Naive B cell (primary cell): ENCODE data around the gene PKMYT1. TPM values are rescaled to one million over a fixed set of nuclear protein-coding genes. Genes with fewer than 3 reads are reported as not detected.

Experiments
- ATAC-seq, 2 donors: fragments of 150-1000 bp; cut with Tn5 transposase; 2 replicates each; pipeline ENCODE4 v1.10.0; 2021; ENCODE audit warnings: low read depth in 2 of 2, mild to moderate bottlenecking in 2 of 2, moderate library complexity in 2 of 2
- DNase-seq: peaks from one replicate; pipeline ENCODE4 v3.0.0; 2022
- H3K27ac Mint-ChIP-seq, 6 donors: one replicate each; pipeline ENCODE4 v1.8.0; 2020 to 2022; ENCODE audit warnings: mild to moderate bottlenecking in 6 of 6, mixed read lengths in 6 of 6, moderate library complexity in 5 of 6, inconsistent platforms in 2 of 6
- H3K27me3 Mint-ChIP-seq, 3 donors: one replicate each; pipeline ENCODE4 v1.8.0; 2021 to 2022; ENCODE audit warnings: mixed read lengths in 3 of 3, mild to moderate bottlenecking in 1 of 3
- H3K36me3 Mint-ChIP-seq, 2 donors: one replicate each; pipeline ENCODE4 v1.8.0; 2020 to 2022; ENCODE audit warnings: mixed read lengths in 2 of 2, inconsistent platforms in 1 of 2, mild to moderate bottlenecking in 1 of 2
- H3K4me1 Mint-ChIP-seq, 3 donors: one replicate each; pipeline ENCODE4 v1.8.0; 2020 to 2022; ENCODE audit warnings: mixed read lengths in 3 of 3, inconsistent platforms in 1 of 3, mild to moderate bottlenecking in 1 of 3, moderate library complexity in 1 of 3
- H3K4me3 Mint-ChIP-seq, 8 donors: one replicate each; pipeline ENCODE4 v1.8.0; 2020 to 2022; ENCODE audit warnings: mild to moderate bottlenecking in 8 of 8, mixed read lengths in 8 of 8, moderate library complexity in 8 of 8, inconsistent platforms in 2 of 8
- H3K9me3 Mint-ChIP-seq, 7 donors: one replicate each; pipeline ENCODE4 v1.8.0; 2020 to 2022; ENCODE audit warnings: mixed read lengths in 7 of 7, mild to moderate bottlenecking in 5 of 7, inconsistent platforms in 2 of 7, moderate library complexity in 1 of 7
- polyA plus RNA-seq, 6 donors: library from polyadenylated mRNA; unstranded; fragments of 300-500 nt; fragmentation: Illumina TruSeq; gene quantifications; one replicate each; pipeline ENCODE4 v1.2.3, GENCODE V29; 2021; ENCODE audit warnings: low read depth in 6 of 6

Gene PKMYT1
- polyA plus RNA-seq, 6 donors from 2014 or later = 0.45 to 0.88 (median 0.62) TPM; not detected in 2

GRCh38 chr16:3022684-3023414, 42.6 kb upstream of the PKMYT1 start:
- no peaks in the 10 kb centered on the region for H3K36me3 Mint-ChIP-seq
- no peak for DNase-seq
- no peak for ATAC-seq
- H3K27me3 Mint-ChIP-seq = peaks cover 0 to 5% (median 0%) of the 10 kb centered on the region in 3 donors
- peaks cover 36 to 57% (median 56%) of the 10 kb centered on the region in 3 donors for H3K4me1 Mint-ChIP-seq
- peak overlapping the region; percentile 82 to 97 (median 95) for H3K4me3 Mint-ChIP-seq
- peaks cover 0 to 4% (median 0%) of the 10 kb centered on the region in 7 donors for H3K9me3 Mint-ChIP-seq
- H3K27ac Mint-ChIP-seq = peak overlapping the region in 5 of 6 donors; percentile 27 to 99 (median 43)

- no peak for ATAC-seq
- Mint-ChIP-seq H3K27me3 (peaks cover 0 to 7% (median 0%) of the 10 kb centered on the region in 3 donors), H3K4me1 (peaks cover 36 to 55% (median 54%) of the 10 kb centered on the region in 3 donors), H3K9me3 (peaks cover 0 to 4% (median 0%) of the 10 kb centered on the region in 7 donors), H3K36me3 (no peaks in the 10 kb centered on the region), H3K4me3 (peak overlapping the region; percentile 35 to 97 (median 88)), H3K27ac (peak overlapping the region in 1 of 6 donors; percentile 43)
- no peak for DNase-seq
These were observed 42.0 kb upstream of the PKMYT1 start for GRCh38 chr16:3022208-3022683.

GRCh38 chr16:3021449-3022207, 41.4 kb upstream of the PKMYT1 start:
- peak; percentile 22 to 23 for ATAC-seq
- peak; percentile 66 for DNase-seq
- peaks cover 0 to 12% (median 0%) of the 10 kb centered on the region in 3 donors for H3K27me3 Mint-ChIP-seq
- H3K27ac Mint-ChIP-seq = peak overlapping the region in 5 of 6 donors; percentile 28 to 78 (median 56)
- peaks cover 0 to 4% (median 0%) of the 10 kb centered on the region in 7 donors for H3K9me3 Mint-ChIP-seq
- peak overlapping the region; percentile 77 to 97 (median 90) for H3K4me3 Mint-ChIP-seq
- H3K4me1 Mint-ChIP-seq = peaks cover 36 to 55% (median 54%) of the 10 kb centered on the region in 3 donors
- H3K36me3 Mint-ChIP-seq = no peaks in the 10 kb centered on the region

DNA sequence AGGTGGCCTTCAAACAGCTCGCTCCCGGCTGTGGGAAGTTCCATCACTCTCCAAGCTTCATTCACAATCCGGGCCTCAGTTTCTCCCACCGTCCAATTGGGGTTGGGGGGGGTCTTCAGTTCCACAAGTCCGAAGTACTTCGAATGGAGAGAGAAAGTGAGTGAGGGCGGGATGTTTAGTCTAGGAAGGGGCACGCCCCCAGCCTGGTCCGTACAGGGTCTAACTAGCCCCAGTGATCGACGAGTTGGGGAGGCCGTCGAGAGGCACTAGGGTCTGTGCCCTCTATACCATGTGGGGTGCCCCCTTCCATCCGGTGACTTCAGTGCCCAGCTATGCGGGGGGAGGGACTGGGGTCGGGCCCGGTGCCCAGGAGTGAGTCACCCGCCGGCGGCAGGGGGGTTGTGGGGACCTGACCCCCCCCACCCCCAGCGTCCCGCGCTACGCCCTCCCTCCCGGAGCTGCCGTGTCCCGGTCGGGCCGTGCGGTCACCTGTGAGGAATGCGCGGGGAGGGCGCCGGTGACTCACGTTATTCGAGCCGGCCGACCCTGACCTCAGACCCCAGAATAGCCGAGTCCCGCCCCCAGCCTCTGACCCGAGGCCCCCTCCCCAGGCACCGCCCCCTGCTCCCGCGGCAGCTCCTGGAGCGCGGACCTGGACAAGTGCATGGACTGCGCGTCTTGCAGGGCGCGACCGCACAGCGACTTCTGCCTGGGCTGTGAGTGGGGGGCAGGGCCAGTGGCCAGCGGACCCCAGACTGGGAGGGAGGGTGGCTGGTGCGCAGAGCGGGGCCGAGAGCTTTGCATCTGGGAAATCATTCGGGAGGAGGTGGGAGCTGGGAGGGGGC, 40.6 kb upstream of the PKMYT1 start:
- no peaks in the 10 kb centered on the region for H3K36me3 Mint-ChIP-seq
- H3K4me1 Mint-ChIP-seq = peaks cover 36 to 55% (median 54%) of the 10 kb centered on the region in 3 donors
- H3K4me3 Mint-ChIP-seq = peak overlapping the region; percentile 82 to 95 (median 88)

GRCh38 chr16:3020247-3020603, 40.0 kb upstream of the PKMYT1 start, which contains the start of gene TNFRSF12A:
Gene TNFRSF12A, plus strand, starts transcription at chr16:3020368. Its CDS starts 30 bp downstream, at chr16:3020398.
- Mint-ChIP-seq H3K27ac (peak within 1 kb of the TSS; percentile 59 to 87 (median 84)), H3K9me3 (peaks cover 0 to 4% (median 0%) of the 10 kb centered on the region in 7 donors), H3K27me3 (peaks cover 0 to 18% (median 4%) of the 10 kb centered on the region in 3 donors), H3K36me3 (no peaks in the 10 kb centered on the region), H3K4me1 (peaks cover 36 to 54% (median 54%) of the 10 kb centered on the region in 3 donors), H3K4me3 (peak within 1 kb of the TSS; percentile 82 to 95 (median 88))
- peak; percentile 17 to 23 for ATAC-seq
- DNase-seq = peak; percentile 67

More for the DNA sequence above, 40.6 kb upstream of the PKMYT1 start:
- Mint-ChIP-seq H3K27me3 (peaks cover 0 to 18% (median 4%) of the 10 kb centered on the region in 3 donors), H3K27ac (peak overlapping the region in 5 of 6 donors; percentile 28 to 87 (median 70)), H3K9me3 (peaks cover 0 to 4% (median 0%) of the 10 kb centered on the region in 7 donors)
- no peak for ATAC-seq
- no peak for DNase-seq

GRCh38 chr16:3019594-3020246, 39.5 kb upstream of the PKMYT1 start:
- peaks cover 0 to 4% (median 0%) of the 10 kb centered on the region in 7 donors for H3K9me3 Mint-ChIP-seq
- peaks cover 36 to 54% (median 50%) of the 10 kb centered on the region in 3 donors for H3K4me1 Mint-ChIP-seq
- no peak for DNase-seq
- peak overlapping the region; percentile 67 to 94 (median 87) for H3K4me3 Mint-ChIP-seq
- H3K36me3 Mint-ChIP-seq = no peaks in the 10 kb centered on the region
- peak overlapping the region in 4 of 6 donors; percentile 59 to 85 (median 72) for H3K27ac Mint-ChIP-seq
- peaks cover 1 to 22% (median 8%) of the 10 kb centered on the region in 3 donors for H3K27me3 Mint-ChIP-seq
- ATAC-seq = no peak

DNA sequence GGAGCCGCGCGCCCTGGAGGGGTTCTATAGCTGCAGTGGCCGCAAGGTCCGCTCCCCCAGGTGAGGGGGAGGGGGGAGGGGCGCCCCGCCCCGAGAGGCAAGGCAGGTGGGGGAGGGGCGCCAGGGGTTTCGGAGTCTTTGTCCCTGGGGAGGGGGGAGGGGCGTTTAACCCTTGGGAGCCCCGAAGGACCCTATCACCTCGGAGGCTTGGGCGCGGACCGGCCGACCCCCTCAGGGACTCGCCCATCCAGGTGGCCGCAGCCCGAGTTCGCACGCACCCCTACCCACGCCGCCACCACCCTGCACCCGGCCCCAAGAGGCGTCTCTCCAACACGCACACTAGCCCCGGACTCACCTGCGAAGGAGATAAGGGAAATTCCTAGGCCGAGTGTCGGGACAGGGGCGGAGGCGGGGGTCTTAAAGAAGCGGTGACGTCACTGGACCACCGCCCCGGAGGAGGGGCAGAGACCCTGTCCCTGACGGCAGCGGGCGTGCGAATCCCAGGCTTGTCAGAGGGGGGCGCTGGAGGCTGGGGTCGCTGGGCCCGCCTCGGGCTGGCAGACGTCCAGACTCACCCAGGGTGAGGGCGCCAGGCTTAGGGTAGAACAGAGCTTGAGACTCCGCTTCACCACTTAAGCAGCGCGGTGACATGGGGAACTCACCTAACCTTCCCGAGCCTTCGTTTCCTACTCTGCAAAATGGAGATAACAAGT, 37.7 kb upstream of the PKMYT1 start, which contains the start of gene CLDN6:
CLDN6 (minus strand) TSS at position 390 of the 713 bp plus-strand sequence. CDS start 2,162 bp downstream, outside the sequence.
- DNase-seq (no peak), ATAC-seq (no peak)
- Mint-ChIP-seq H3K4me1 (peaks cover 24 to 40% (median 34%) of the 10 kb centered on the region in 3 donors), H3K4me3 (peak within 1 kb of the TSS in 6 of 8 donors; percentile 12 to 83 (median 50)), H3K27ac (peak within 1 kb of the TSS in 2 of 6 donors; percentile 28 to 51), H3K27me3 (peaks cover 8 to 39% (median 11%) of the 10 kb centered on the region in 3 donors), H3K36me3 (no peaks in the 10 kb centered on the region), H3K9me3 (peaks cover 0 to 4% (median 0%) of the 10 kb centered on the region in 7 donors)

- Mint-ChIP-seq H3K4me1 (peaks cover 22 to 40% (median 28%) of the 10 kb centered on the region in 3 donors), H3K4me3 (no peak overlapping the region), H3K27me3 (peaks cover 8 to 45% (median 17%) of the 10 kb centered on the region in 3 donors), H3K36me3 (no peaks in the 10 kb centered on the region), H3K9me3 (peaks cover 0 to 4% (median 0%) of the 10 kb centered on the region in 7 donors), H3K27ac (no peak overlapping the region)
- ATAC-seq (no peak), DNase-seq (no peak)
These were observed 37.1 kb upstream of the PKMYT1 start for GRCh38 chr16:3017344-3017743.

- H3K4me1 Mint-ChIP-seq = peaks cover 14 to 31% (median 16%) of the 10 kb centered on the region in 3 donors
- peaks cover 8 to 55% (median 20%) of the 10 kb centered on the region in 3 donors for H3K27me3 Mint-ChIP-seq
- H3K4me3 Mint-ChIP-seq = peak overlapping the region in 1 of 8 donors; percentile 41
- ATAC-seq = no peak
- peaks cover 0 to 4% (median 0%) of the 10 kb centered on the region in 7 donors for H3K9me3 Mint-ChIP-seq
- no peaks in the 10 kb centered on the region for H3K36me3 Mint-ChIP-seq
- H3K27ac Mint-ChIP-seq = peak overlapping the region in 1 of 6 donors; percentile 84
- DNase-seq = no peak
These were observed 35.7 kb upstream of the PKMYT1 start for GRCh38 chr16:3015865-3016521.

- Mint-ChIP-seq H3K4me3 (peak overlapping the region in 1 of 8 donors; percentile 52), H3K36me3 (no peaks in the 10 kb centered on the region), H3K9me3 (peaks cover 0 to 4% (median 0%) of the 10 kb centered on the region in 7 donors), H3K27me3 (peaks cover 8 to 55% (median 20%) of the 10 kb centered on the region in 3 donors), H3K27ac (peak overlapping the region in 2 of 6 donors; percentile 42 to 55), H3K4me1 (peaks cover 11 to 23% (median 11%) of the 10 kb centered on the region in 3 donors)
- ATAC-seq (no peak), DNase-seq (no peak)
These were observed 34.7 kb upstream of the PKMYT1 start for GRCh38 chr16:3014971-3015370.
